Measurements from ENCODE around the gene CCND3. TPM values are rescaled to one million over a fixed set of nuclear protein-coding genes. Genes with fewer than 3 reads are reported as not detected.

Gene CCND3
- total RNA-seq, 1 donor from 2014 or later, result 37.2 TPM

DNA sequence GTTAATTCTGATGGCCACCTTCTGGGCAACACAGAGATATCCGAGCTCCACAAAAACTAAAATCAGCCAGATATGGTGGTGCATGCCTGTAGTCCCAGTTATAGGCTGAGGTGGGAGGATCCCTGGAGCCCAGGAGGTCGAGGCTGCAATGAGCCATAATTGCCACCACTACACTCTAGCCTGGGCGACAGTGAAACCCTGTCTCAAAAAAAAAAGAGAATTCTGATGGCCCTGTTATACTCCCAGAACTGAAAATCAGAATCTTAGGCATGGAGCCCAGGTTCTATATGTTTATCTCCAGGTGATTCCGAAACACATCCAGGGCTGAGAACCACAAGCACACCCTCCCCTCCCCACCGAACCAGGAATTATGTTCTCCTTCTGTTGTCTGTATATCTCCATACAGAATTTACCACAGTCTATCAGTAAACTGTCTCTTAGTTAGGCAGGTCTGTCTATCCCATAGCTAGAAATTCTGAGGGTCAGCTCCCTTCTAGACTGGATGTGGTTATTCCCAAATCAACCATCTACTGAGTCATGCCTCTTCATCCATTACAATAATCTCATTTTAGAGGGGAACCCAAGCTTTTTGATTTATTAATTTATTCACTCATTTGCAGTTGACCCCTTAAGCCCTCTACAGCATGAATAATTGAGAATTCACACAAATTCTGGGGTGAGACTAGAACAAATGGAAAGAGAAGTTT is 24.8 kb upstream of the CCND3 start:
- peaks cover 11% of the 10 kb centered on the region for H3K4me1 Mint-ChIP-seq
- H3K27ac Mint-ChIP-seq, result no peak overlapping the region
- no peaks in the 10 kb centered on the region for H3K36me3 Mint-ChIP-seq
- H3K9me3 Mint-ChIP-seq, result no peaks in the 10 kb centered on the region
- no peaks in the 10 kb centered on the region for H3K27me3 Mint-ChIP-seq (ENCODE audit: low read depth)
- no peak for DNase-seq (ENCODE audit: low spot score in 2 of 2, unreplicated experiment in 2 of 2)
- no peak overlapping the region for H3K4me3 Mint-ChIP-seq
- TF ChIP-seq, protein P1, sequence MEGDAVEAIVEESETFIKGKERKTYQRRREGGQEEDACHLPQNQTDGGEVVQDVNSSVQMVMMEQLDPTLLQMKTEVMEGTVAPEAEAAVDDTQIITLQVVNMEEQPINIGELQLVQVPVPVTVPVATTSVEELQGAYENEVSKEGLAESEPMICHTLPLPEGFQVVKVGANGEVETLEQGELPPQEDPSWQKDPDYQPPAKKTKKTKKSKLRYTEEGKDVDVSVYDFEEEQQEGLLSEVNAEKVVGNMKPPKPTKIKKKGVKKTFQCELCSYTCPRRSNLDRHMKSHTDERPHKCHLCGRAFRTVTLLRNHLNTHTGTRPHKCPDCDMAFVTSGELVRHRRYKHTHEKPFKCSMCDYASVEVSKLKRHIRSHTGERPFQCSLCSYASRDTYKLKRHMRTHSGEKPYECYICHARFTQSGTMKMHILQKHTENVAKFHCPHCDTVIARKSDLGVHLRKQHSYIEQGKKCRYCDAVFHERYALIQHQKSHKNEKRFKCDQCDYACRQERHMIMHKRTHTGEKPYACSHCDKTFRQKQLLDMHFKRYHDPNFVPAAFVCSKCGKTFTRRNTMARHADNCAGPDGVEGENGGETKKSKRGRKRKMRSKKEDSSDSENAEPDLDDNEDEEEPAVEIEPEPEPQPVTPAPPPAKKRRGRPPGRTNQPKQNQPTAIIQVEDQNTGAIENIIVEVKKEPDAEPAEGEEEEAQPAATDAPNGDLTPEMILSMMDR (IDR thresholded peaks at IDR 0.05; ENCODE audit: unreplicated experiment), result no peak

DNA sequence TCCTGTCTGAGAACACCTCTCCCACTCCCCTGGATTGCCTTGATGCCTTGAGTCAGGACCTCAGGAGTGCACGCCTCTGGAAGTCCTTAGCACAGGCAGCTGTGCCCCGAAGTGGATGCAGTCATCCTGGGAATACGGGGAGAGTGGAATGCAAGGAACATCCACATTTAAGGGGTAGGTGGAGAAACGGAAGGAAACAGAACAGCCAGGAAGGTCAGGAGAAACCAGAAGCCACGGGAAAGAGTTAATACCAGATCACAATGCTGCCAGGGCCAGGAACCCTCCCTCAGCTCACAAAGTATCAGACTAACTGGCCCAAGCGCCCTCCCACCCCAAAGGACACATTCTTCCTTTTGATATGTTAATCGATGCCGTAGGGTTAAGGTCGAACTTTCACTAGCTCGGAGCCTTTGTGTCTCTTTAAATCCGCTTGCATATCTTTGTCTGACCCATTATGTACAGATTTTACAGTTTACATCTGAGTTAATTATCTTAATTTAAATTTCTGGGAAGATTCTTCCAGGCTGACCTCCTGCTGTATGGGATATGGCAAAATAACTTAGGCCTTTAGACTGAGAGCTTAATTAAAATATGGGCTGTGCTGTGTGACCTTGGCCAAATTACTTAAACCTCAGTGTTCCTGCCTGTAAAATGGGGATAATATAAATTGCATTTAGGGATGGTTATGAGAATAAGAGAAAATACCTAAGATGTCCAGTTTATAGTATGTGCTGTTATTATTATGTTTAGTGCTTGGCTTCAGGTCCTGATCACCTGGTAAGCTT is 24.0 kb upstream of the CCND3 start:
- peak overlapping the region; percentile 2 for H3K27ac Mint-ChIP-seq
- H3K9me3 Mint-ChIP-seq, result no peaks in the 10 kb centered on the region
- no peaks in the 10 kb centered on the region for H3K27me3 Mint-ChIP-seq (ENCODE audit: low read depth)
- no peak for DNase-seq (ENCODE audit: low spot score in 2 of 2, unreplicated experiment in 2 of 2)
- H3K4me1 Mint-ChIP-seq, result peaks cover 11% of the 10 kb centered on the region
- TF ChIP-seq, protein P1 (IDR thresholded peaks at IDR 0.05; ENCODE audit: unreplicated experiment), result no peak
- no peaks in the 10 kb centered on the region for H3K36me3 Mint-ChIP-seq
- H3K4me3 Mint-ChIP-seq, result no peak overlapping the region

DNA sequence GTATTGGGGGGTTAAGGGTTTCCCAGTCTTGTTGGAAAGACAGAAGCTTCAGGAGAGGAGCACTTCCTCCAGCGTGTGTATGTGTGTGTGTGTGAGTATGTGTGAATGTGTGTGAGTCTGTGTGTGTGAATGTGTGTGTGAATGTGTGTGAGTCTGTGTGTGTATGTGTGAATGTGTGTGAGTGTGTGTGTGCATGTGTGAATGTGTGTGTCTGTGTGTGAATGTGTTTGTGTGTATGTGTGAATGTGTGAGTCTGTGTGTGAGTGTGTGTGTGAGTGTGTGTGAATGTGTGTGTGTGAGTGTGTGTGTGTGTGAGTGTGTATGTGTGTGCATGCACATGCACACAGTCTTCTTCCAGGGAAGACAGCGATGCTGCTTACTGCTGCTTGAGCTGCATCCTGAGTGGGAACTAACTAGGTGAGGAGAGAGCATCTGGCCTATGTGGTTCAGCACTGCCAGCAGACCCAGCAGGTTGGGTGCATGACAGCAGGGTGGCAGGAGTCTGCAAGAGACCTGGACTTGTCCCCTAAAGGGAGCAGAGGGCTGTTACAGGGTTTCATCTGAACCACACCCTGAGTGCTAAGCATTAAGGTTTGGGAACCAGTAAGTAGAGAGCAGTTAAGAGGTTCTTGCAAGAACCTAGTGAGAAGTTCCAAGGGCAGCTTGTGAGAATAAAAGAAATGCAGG is 22.7 kb upstream of the CCND3 start:
- TF ChIP-seq, protein P1 (IDR thresholded peaks at IDR 0.05; ENCODE audit: unreplicated experiment), result no peak
- Mint-ChIP-seq H3K9me3 (no peaks in the 10 kb centered on the region), H3K27ac (no peak overlapping the region), H3K4me3 (no peak overlapping the region), H3K4me1 (peaks cover 11% of the 10 kb centered on the region), H3K27me3 (ENCODE audit: low read depth) (no peaks in the 10 kb centered on the region), H3K36me3 (no peaks in the 10 kb centered on the region)
- DNase-seq (ENCODE audit: low spot score in 2 of 2, unreplicated experiment in 2 of 2), result no peak

DNA sequence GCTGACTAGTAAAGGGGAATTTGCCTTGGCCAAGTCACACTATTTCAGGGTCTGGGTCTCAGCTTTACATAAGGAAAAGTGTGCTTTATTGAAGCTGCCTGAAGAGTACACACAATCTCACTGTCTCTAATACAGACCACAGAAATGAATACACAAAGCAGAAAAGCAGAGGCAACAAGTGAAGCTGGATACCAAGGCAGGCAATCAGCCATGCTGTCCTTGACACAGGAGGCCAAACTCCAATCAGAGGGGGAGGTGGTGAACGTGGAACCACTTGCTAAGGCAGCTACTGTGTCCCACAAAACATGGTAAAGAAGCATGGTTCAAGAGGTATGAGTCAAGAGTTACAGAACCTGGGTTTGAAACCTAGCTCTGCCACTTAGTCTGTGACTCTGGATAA is 21.8 kb upstream of the CCND3 start:
- peaks cover 11% of the 10 kb centered on the region for H3K4me1 Mint-ChIP-seq
- no peak for DNase-seq (ENCODE audit: low spot score in 2 of 2, unreplicated experiment in 2 of 2)
- H3K27ac Mint-ChIP-seq, result no peak overlapping the region
- H3K9me3 Mint-ChIP-seq, result no peaks in the 10 kb centered on the region
- H3K27me3 Mint-ChIP-seq (ENCODE audit: low read depth), result no peaks in the 10 kb centered on the region
- H3K36me3 Mint-ChIP-seq, result no peaks in the 10 kb centered on the region
- H3K4me3 Mint-ChIP-seq, result no peak overlapping the region
- TF ChIP-seq, protein P1 (IDR thresholded peaks at IDR 0.05; ENCODE audit: unreplicated experiment), result no peak

DNA sequence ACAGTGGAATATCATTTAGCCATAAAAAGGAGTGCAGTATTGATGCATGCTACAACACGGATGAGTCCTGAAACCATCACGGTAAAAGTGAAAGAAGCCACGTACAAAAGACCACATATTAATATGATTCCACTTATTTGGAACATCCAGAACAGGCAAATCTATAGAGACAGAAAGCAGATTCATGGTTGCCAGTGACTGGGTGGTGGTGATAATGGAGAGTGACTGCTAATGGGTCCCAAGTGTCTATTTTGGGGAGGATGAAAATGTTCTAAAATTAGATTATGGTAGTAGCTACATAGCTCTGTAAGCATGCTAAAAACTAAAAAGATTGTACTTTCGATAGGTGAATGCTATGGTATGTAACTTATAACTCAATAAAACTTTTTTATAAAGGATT is 18.4 kb upstream of the CCND3 start:
- Mint-ChIP-seq H3K4me1 (no peaks in the 10 kb centered on the region), H3K9me3 (no peaks in the 10 kb centered on the region), H3K27me3 (ENCODE audit: low read depth) (no peaks in the 10 kb centered on the region), H3K4me3 (no peak overlapping the region), H3K27ac (no peak overlapping the region), H3K36me3 (no peaks in the 10 kb centered on the region)
- TF ChIP-seq, protein P1 (IDR thresholded peaks at IDR 0.05; ENCODE audit: unreplicated experiment), result no peak
- no peak for DNase-seq (ENCODE audit: low spot score in 2 of 2, unreplicated experiment in 2 of 2)
